Stomach (tissue), 9 donors: ENCODE results near the gene MAP3K3. TPM values are rescaled to one million over a fixed set of nuclear protein-coding genes. Genes with fewer than 3 reads are reported as not detected.
A peak's percentile ranks its signal among the peaks of the same experiment; 100 is the strongest.

Experiments used
- DNase-seq, 2 donors: peaks; one replicate each; pipeline versions ENCODE4 v3.0.0 to v3.0.0-alpha.2; 2013 to 2019
- H3K27ac ChIP-seq, 5 donors: fragments of 200-600 bp in 4 of 5; sonication (generic) in 4 of 5; one replicate each; pipeline ENCODE4 v1.5.1; 2013 to 2019; ENCODE audit warnings: mild to moderate bottlenecking in 1 of 5, moderate library complexity in 1 of 5
- H3K27me3 ChIP-seq, 3 donors: fragments of 200-600 bp; sonication (generic); one replicate each; pipeline ENCODE4 v1.5.1; 2017 to 2019; ENCODE audit warnings: mixed run types in 1 of 3
- H3K36me3 ChIP-seq, 4 donors: fragments of 200-600 bp; sonication (generic); 1 replicate in 3 of 4; 2 replicates in 1 of 4; pipeline ENCODE4 v1.5.1; 2016 to 2019
- H3K4me1 ChIP-seq, 4 donors: fragments of 200-600 bp; sonication (generic); one replicate each; pipeline ENCODE4 v1.5.1; 2016 to 2019
- H3K4me3 ChIP-seq, 4 donors: fragments of 200-600 bp; sonication (generic) in 3 of 4; one replicate each; pipeline ENCODE4 v1.5.1; 2016 to 2019; ENCODE audit warnings: mild to moderate bottlenecking in 1 of 4
- H3K9me3 ChIP-seq, 4 donors: fragments of 200-600 bp; sonication (generic); one replicate each; pipeline ENCODE4 v1.5.1; 2016 to 2019
- EP300 ChIP-seq: sonication (generic); formaldehyde crosslinking; IDR thresholded peaks from one replicate; pipeline ENCODE4 v1.6.1; 2017; ENCODE audit warnings: antibody characterized with exemption
- POLR2A ChIP-seq, 4 donors: fragments of 450-650 bp; IDR thresholded peaks; one replicate each; pipeline ENCODE4 v1.6.1; 2016; ENCODE audit warnings: antibody characterized with exemption in 4 of 4, control low read depth in 2 of 4, mild to moderate bottlenecking in 1 of 4, moderate library complexity in 1 of 4
- POLR2AphosphoS5 ChIP-seq, 3 donors: sonication (generic); formaldehyde crosslinking; IDR thresholded peaks; one replicate each; pipeline ENCODE4 v1.6.1; 2016; ENCODE audit warnings: antibody characterized with exemption in 3 of 3
- WGBS, 5 donors: extraction: QIAGEN DNeasy Blood & Tissue Kit in 3 of 5; methylation state at CpG; one replicate each; pipeline versions ENCODE4 v1.1.5 to v1.1.7; 2013 to 2018; 5-methylcytosine and 5-hydroxymethylcytosine counted together
- intact Hi-C: fragments of 100-400 bp; cut with DNase I; formaldehyde crosslinking; loops from one replicate; pipeline ENCODE4 v1.15.1; 2023; ENCODE audit warnings: low total_unique reads
- polyA plus RNA-seq, 3 donors: library from polyadenylated mRNA; stranded (reverse); fragments of 200-250 nt; gene quantifications; one replicate each; pipeline ENCODE4 v1.2.3, GENCODE V29; 2013
- small RNA-seq, 4 donors: library from RNA; depleted of rRNA; stranded (forward); fragments of <200 nt; gene quantifications; one replicate each; pipeline ENCODE3, GENCODE V24; 2016
- total RNA-seq, 5 donors: library from RNA; depleted of rRNA; stranded (reverse); fragments of >200 nt; gene quantifications; one replicate each; pipeline versions ENCODE4 v1.1.0 to v1.2.3, GENCODE V29; 2014 to 2016
- TF ChIP-seq, protein P1 (sequence below), 7 experiments: fragments of 450-650 bp in 4 of 7; fragments of 200-600 bp in 3 of 7; sonication (generic) in 3 of 7; IDR thresholded peaks; one replicate each; pipeline ENCODE4 v1.5.1; 2016 to 2019; ENCODE audit warnings: antibody characterized with exemption in 7 of 7, control low read depth in 2 of 7, mild to moderate bottlenecking in 1 of 7
- donor health status: healthy with polysubstance abuse.
- donor health status: Bipolar disorder and iron deficiency.
- donor health status: healthy.

Gene MAP3K3
- total and polyA plus RNA-seq, 8 donors = 9.3 to 99.5 (median 16.7) TPM

DNA sequence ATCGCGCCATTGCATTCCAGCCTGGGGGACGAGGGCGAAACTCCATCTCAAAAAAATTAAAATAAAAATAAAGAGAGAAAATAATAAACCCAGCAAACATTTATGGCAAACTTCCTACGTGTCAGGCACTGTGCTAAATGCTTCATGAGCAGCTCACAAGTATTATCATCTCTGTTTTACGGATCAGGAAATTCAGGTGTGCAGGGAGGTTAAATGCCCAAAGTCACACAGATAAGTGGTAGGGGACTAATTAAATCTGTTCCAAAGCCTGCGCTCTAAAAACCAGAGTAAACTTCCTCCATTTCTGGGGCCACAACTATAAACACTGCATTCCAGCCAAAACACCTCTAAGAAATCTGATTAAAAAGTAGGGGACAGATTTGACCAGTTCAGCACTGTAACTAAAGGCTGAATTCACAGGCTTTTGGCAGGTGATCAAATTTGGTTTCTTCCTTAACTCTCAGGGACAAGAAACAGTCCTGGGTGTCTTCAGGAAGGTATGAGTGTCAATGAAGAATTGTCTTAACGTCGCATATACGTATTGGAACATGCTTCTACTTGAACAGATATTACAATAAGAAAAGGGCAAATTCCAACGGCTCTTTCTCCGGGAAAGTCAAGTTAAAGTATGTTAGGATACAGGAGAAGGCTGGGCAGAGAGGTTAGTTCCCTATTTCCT lies 118.4 kb downstream of the MAP3K3 start:
- Histone ChIP-seq H3K27me3 (no peaks in the 10 kb centered on the region), H3K9me3 (no peaks in the 10 kb centered on the region), H3K4me3 (peak overlapping the region; percentile 62 to 91 (median 80)), H3K36me3 (peaks cover 6 to 12% (median 10%) of the 10 kb centered on the region in 4 donors), H3K4me1 (peaks cover 9 to 26% (median 20%) of the 10 kb centered on the region in 4 donors), H3K27ac (peak overlapping the region; percentile 90 to 98 (median 95))
- intact Hi-C loops = no loop called here
- WGBS, 5 donors = 13 to 28% (median 23%) methylated on average over 12 of the region's 12 CpGs
- TF ChIP-seq, protein P1, sequence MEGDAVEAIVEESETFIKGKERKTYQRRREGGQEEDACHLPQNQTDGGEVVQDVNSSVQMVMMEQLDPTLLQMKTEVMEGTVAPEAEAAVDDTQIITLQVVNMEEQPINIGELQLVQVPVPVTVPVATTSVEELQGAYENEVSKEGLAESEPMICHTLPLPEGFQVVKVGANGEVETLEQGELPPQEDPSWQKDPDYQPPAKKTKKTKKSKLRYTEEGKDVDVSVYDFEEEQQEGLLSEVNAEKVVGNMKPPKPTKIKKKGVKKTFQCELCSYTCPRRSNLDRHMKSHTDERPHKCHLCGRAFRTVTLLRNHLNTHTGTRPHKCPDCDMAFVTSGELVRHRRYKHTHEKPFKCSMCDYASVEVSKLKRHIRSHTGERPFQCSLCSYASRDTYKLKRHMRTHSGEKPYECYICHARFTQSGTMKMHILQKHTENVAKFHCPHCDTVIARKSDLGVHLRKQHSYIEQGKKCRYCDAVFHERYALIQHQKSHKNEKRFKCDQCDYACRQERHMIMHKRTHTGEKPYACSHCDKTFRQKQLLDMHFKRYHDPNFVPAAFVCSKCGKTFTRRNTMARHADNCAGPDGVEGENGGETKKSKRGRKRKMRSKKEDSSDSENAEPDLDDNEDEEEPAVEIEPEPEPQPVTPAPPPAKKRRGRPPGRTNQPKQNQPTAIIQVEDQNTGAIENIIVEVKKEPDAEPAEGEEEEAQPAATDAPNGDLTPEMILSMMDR (IDR thresholded peaks at IDR 0.05) = no peak
- TF ChIP-seq POLR2A (IDR thresholded peaks at IDR 0.05) (no peak), EP300 (no peak), POLR2AphosphoS5 (IDR thresholded peaks at IDR 0.05) (no peak)
- DNase-seq = peak in 1 of 2 donors; percentile 45

DNA sequence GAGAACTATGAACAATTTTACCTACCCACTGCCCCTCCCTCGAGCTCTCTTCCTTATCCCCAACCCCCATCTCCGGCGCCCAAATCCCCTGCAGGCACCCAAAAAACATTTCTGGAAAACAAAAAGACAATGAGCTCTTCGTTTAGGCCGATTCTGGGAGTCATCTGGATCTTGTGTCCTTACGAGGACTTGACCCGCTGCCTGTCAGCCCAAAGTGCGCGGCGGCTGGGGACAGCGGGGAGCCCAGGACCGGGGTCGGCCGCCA lies 118.9 kb downstream of the MAP3K3 start:
- Histone ChIP-seq H3K4me1 (peaks cover 9 to 26% (median 20%) of the 10 kb centered on the region in 4 donors), H3K27ac (peak overlapping the region; percentile 90 to 98 (median 95)), H3K9me3 (no peaks in the 10 kb centered on the region), H3K36me3 (peaks cover 9 to 17% (median 14%) of the 10 kb centered on the region in 4 donors), H3K27me3 (no peaks in the 10 kb centered on the region), H3K4me3 (peak overlapping the region; percentile 62 to 91 (median 80))
- WGBS, 5 donors = 0 to 1% (median 0%) methylated on average over 14 of the region's 14 CpGs
- intact Hi-C loops = no loop called here
- TF ChIP-seq EP300 (no peak), POLR2AphosphoS5 (IDR thresholded peaks at IDR 0.05) (no peak), POLR2A (IDR thresholded peaks at IDR 0.05) (no peak)
- TF ChIP-seq, protein P1 (IDR thresholded peaks at IDR 0.05) = no peak
- no peak for DNase-seq

DNA sequence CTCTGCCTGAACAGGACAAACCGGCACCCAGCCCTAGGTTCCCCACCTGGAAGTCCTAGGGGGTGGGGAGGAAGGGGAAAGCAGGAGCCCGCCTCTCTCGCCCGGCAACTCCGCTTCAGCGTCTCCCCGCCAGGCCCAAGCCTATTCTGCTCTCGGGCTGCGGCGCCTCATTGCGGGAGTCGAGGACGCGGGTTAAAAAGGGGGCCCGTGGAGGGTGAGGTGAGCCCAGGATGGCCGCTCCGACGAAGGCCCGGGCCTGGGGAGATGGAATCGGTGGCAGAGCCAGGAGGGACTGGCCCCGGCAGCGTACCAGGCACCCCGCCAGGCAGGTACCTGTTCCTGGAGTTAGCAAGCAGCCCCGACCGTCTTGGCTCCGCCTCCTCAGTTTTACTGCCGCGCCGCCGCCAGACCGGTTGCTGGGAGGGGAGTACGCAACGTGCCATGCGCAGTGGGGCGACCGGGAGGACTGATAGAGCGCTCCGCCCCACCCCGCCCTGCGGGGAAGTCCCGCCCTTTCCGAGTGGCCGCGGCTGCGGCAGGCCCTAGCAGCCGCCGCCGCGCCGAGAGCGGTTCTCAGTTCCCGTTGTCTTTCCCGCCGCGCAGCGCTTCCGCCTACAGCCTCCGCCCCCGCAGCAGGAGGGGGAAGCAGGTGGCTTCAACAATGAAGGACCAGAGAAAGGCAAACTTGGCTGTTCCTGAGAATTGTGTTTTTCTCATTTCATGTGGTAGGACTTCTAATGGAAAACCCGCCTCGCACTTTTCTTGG lies 119.4 kb downstream of the MAP3K3 start, which contains the start of gene STRADA:
STRADA (minus strand) TSS at position 392 of the 766 bp plus-strand sequence. CDS start 13,430 bp downstream, outside the sequence.
- intact Hi-C loops = no loop called here
- TF ChIP-seq, protein P1 (IDR thresholded peaks at IDR 0.05) = no peak
- peak; percentile 60 to 95 (median 89) for TF ChIP-seq POLR2AphosphoS5 (IDR thresholded peaks at IDR 0.05)
- peak in 1 of 4 donors; percentile 61 for TF ChIP-seq POLR2A (IDR thresholded peaks at IDR 0.05)
- Histone ChIP-seq H3K27ac (peak within 1 kb of the TSS; percentile 90 to 98 (median 95)), H3K4me1 (peaks cover 9 to 26% (median 20%) of the 10 kb centered on the region in 4 donors), H3K9me3 (no peaks in the 10 kb centered on the region), H3K27me3 (no peaks in the 10 kb centered on the region), H3K4me3 (peak within 1 kb of the TSS; percentile 62 to 91 (median 80)), H3K36me3 (peaks cover 9 to 22% (median 19%) of the 10 kb centered on the region in 4 donors)
- WGBS, 5 donors = 0 to 1% (median 0%) methylated on average over 22 to 61 of the region's 61 CpGs
- peak; percentile 99 to 100 for DNase-seq

Small RNAs within 50 kb of the gene (small RNA-seq; reads per million reads assigned to genes)
- gene RNU6-288P = 0 reads per million in 4 donors

Other genes with a start within 250 kb of the MAP3K3 start
- gene CYB561, start 176.1 kb upstream of the MAP3K3 start, total RNA-seq = 100 to 1,000 TPM in 2 of 5 donors, 10 to 100 TPM in 3; 26.1 to 394 (median 97.1) TPM
- 10 to 100 TPM; 10.8 to 27.4 (median 23.7) TPM for gene CYB561, start 176.1 kb upstream of the MAP3K3 start, polyA plus RNA-seq
- 100 to 1,000 TPM in 1 of 5 donors, 10 to 100 TPM in 1, 1 to 10 TPM in 3; 3.6 to 232 (median 6.8) TPM for gene ACE, start 145.4 kb upstream of the MAP3K3 start, total RNA-seq
- gene ACE, start 145.4 kb upstream of the MAP3K3 start, polyA plus RNA-seq = 1 to 10 TPM; 1.3 to 2.7 (median 2.6) TPM
- gene KCNH6, start 99.1 kb upstream of the MAP3K3 start, total RNA-seq = 1 to 10 TPM in 1 of 5 donors, under 1 TPM in 4; 0.37 to 2.3 (median 0.72) TPM
- under 1 TPM in 2 of 3 donors, not detected in 1; 0.20 to 0.31 TPM for gene KCNH6, start 99.1 kb upstream of the MAP3K3 start, polyA plus RNA-seq
- gene DCAF7, start 71.9 kb upstream of the MAP3K3 start, total RNA-seq = 10 to 100 TPM; 14.6 to 45.5 (median 23.5) TPM
- gene DCAF7, start 71.9 kb upstream of the MAP3K3 start, polyA plus RNA-seq = 10 to 100 TPM; 11.6 to 14.8 (median 13.7) TPM
- 10 to 100 TPM in 3 of 5 donors, 1 to 10 TPM in 2; 7.0 to 26.6 (median 10.4) TPM for gene TACO1, start 21.5 kb upstream of the MAP3K3 start, total RNA-seq
- 10 to 100 TPM; 18.9 to 20.9 (median 20.9) TPM for gene TACO1, start 21.5 kb upstream of the MAP3K3 start, polyA plus RNA-seq
- 10 to 100 TPM in 2 of 5 donors, 1 to 10 TPM in 3; 4.9 to 27.2 (median 9.6) TPM for gene LIMD2, start 77.7 kb downstream of the MAP3K3 start, total RNA-seq
- gene LIMD2, start 77.7 kb downstream of the MAP3K3 start, polyA plus RNA-seq = 10 to 100 TPM; 12.0 to 21.0 (median 20.2) TPM
- gene STRADA, start 119.4 kb downstream of the MAP3K3 start, total RNA-seq = 10 to 100 TPM; 15.8 to 56.2 (median 31.3) TPM
- 10 to 100 TPM in 2 of 3 donors, 1 to 10 TPM in 1; 9.8 to 17.7 (median 12.6) TPM for gene STRADA, start 119.4 kb downstream of the MAP3K3 start, polyA plus RNA-seq
- 100 to 1,000 TPM in 2 of 5 donors, 10 to 100 TPM in 3; 38.8 to 139 (median 69.4) TPM for gene CCDC47, start 151.2 kb downstream of the MAP3K3 start, total RNA-seq
- 10 to 100 TPM; 11.5 to 34.6 (median 18.5) TPM for gene CCDC47, start 151.2 kb downstream of the MAP3K3 start, polyA plus RNA-seq
- 100 to 1,000 TPM; 182 to 346 (median 205) TPM for gene DDX42, start 151.8 kb downstream of the MAP3K3 start, total RNA-seq
- gene DDX42, start 151.8 kb downstream of the MAP3K3 start, polyA plus RNA-seq = 10 to 100 TPM; 42.7 to 59.9 (median 52.7) TPM
- gene PSMC5, start 205.0 kb downstream of the MAP3K3 start, total RNA-seq = 100 to 1,000 TPM in 1 of 5 donors, 10 to 100 TPM in 4; 19.2 to 177 (median 80.1) TPM
- 100 to 1,000 TPM; 151 to 211 (median 153) TPM for gene PSMC5, start 205.0 kb downstream of the MAP3K3 start, polyA plus RNA-seq
- gene FTSJ3, start 205.2 kb downstream of the MAP3K3 start, total RNA-seq = 10 to 100 TPM in 4 of 5 donors, 1 to 10 TPM in 1; 3.5 to 54.0 (median 38.6) TPM
- 10 to 100 TPM; 12.2 to 14.4 (median 13.4) TPM for gene FTSJ3, start 205.2 kb downstream of the MAP3K3 start, polyA plus RNA-seq
- 100 to 1,000 TPM in 3 of 5 donors, 10 to 100 TPM in 2; 90.6 to 244 (median 109) TPM for gene SMARCD2, start 220.3 kb downstream of the MAP3K3 start, total RNA-seq
- gene SMARCD2, start 220.3 kb downstream of the MAP3K3 start, polyA plus RNA-seq = 10 to 100 TPM; 65.1 to 86.9 (median 66.9) TPM